HG02588 (cell line): ENCODE measurements around the gene EGLN1.

ENCODE experiments used
- ATAC-seq: cut with Tn5 transposase; IDR thresholded peaks from one replicate; pipeline ENCODE4 v1.9.1; 2021; ENCODE audit warnings: mild to moderate bottlenecking, moderate library complexity; ENCODE audit not compliant: unreplicated experiment

EGLN1 gene

DNA sequence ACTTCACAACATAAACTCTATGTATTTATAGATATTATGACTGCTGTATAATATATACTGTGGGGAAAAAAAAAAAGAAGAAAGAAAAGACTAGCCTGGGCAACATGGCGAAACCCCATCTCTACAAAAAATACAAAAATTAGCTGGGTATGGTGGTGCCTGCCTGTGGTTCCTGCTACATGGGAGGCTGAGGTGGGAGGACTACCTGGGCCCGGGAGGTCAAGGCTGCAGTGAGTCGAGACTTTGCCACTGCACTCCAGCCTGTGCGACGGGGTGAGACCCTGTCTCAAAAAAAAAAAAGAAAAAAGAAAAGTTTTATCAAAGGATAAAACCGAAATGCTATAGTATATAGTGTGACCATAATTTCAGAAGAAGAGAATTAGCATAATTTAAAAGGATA lies 87.1 kb downstream of the EGLN1 start:
- ATAC-seq = no peak

DNA sequence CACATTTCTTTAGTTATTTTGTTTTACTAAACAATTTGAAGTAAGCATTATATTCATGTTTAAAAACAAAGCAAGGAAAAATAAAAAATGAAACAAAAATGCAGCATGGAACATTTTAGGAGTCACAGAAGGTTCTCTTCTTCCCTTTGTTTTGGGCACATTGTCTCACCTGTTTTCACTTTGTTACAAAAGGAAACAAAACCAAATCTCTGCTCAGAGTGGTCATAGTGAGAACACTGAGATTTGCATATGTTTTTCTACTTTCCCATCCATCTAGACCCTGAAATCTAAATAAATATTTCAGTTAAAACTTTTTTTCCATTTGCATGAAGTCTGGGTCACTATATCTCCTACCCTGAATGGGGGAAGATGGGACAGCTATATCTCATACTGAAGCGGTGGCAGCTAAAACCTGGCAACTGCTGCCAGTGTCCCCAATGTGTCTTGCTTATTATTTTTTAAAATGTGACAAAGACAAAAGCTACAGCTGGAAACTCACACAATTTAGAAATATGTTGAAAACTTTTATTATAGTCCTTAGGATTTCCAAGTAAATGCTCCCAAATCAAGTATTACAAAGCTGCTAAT lies 87.9 kb downstream of the EGLN1 start:
- no peak for ATAC-seq

DNA sequence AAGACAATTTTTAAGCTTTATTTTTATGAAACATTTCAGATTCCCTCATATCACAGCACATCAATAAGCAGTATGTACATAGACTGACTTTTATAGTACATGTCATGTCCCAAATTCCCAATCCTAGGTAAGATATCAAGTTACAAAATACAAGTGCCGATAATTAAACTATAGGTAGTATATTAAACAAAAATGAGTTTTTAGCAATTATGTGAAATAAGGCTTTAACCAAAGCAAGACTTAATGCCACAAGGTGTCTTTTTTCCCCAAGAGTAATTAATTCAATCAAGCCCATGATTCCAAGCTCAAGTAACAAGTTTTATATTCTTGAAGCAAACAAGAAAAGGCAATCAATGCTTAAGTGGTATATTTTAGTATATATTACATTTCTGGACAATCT lies 89.3 kb downstream of the EGLN1 start:
- ATAC-seq = no peak

DNA sequence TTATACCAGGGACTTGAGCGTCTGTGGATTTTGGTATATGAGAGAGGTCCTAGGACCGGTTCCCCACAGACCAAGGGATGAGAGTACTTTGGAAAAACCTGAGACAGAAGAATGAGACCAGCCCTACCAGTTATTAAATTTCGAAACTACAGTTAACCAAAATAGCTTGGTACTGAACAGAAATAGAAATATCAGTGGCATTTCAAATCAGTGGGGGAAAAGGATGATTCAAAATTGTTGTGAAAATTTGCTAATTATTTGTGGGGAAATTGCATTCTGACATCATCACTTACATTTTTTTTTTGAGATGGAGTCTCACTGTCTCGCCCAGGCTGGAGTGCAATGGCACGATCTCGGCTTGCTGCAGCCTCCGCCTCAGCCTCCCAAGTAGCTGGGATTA lies 92.6 kb downstream of the EGLN1 start:
- no peak for ATAC-seq

DNA sequence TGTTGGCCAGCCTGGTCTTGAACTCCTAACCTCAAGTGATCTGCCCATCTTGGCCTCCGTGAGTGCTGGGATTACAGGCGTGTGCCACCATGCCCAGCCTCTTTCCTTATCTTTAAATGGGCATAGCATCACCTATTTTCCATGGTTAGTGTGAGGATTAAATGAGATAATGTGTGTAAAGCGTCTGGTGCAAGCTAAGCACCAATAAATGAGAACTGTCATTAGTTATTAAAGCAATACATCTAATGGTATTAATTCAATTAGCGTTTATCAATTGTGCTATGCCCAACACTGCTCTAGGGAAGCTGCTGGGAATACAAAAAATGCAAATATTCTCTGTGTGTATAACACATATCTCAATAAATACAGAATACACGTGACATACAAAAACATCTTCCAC lies 94.5 kb downstream of the EGLN1 start:
- ATAC-seq = no peak

DNA sequence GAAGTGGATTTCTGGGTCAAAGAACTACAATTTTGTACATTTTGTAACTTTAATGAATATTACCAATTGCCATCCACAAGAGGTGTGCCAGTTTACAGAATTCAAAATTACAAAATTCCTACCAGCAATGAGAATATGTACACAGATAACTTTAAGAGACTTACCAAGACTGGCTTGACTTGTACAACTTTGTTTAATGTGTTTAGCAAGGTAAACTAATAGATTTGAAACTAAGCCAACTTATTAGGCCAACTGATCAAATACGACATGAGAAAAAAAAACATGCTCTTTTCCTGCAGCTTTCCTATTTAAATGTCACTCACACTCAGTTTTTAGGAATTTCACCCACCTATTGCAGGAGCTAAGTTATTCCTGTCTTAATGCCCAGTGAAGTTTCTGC lies 95.8 kb downstream of the EGLN1 start:
- ATAC-seq = no peak

DNA sequence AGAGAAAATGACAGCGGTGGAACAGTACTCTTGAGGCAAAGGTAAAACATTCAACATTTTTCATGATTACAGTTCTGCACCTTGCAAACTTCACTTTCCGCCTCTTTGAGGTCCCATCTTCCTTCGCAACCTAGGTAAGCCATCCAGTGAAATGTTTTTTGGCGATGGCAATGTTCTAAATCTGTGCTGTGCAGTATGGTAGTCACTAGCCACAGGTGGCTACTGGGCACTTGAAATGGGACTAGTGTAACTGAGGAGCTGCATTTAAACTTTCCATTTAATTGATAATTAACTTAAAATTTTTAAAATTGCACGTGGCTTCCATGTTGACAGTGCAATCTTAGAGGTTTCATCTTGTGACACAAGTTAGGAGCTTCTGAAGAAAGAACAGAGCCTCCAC lies 97.4 kb downstream of the EGLN1 start:
- no peak for ATAC-seq

DNA sequence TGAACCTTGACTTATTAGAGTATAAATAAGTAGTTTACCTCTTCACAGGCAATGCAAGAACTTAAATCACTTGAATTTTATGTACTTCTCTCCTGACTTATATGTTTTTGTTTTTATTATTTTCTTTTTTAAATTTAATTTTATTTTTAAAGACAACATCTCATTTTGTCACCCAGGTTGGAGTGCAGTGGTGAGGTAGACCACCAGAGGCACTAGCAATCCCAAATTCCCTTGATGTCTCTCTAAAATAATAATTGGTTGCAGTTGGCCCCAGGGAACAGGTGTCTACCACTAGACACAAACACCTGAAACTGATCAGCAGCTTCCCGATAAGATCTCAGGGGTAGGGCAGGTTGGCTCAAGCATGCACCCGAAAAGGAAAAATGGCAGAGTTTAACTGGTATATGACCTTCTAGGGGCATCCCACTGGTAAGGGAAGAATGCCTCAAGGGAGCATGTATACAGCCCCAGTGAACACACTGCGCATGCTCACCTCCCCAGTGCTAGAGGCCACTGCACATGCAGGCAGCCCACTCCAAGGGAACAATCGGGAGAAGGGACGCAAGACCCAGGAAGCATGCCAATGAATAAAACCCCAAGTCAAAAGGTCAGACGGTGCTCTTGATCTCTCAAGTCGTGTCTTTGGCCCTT lies 99.1 kb downstream of the EGLN1 start:
- ATAC-seq = no peak

DNA sequence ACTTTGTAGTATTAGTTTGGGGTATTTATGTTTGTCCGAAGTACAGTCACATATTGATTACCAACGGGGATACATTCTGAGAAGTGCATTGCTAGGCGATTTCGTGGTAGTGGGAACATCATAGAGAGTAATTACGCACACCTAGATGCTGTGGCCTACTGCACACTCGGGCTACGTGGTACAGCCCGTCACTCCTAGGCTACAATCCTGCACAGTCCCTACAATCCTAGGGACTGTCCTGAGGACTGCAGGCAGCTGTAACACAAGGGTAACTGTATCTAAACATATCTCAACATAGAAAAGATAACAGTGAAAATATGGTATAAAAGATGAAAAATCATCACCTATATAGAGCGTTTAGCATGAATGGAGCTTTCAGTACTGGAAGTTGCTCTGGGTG lies 103.0 kb downstream of the EGLN1 start:
- ATAC-seq = no peak

DNA sequence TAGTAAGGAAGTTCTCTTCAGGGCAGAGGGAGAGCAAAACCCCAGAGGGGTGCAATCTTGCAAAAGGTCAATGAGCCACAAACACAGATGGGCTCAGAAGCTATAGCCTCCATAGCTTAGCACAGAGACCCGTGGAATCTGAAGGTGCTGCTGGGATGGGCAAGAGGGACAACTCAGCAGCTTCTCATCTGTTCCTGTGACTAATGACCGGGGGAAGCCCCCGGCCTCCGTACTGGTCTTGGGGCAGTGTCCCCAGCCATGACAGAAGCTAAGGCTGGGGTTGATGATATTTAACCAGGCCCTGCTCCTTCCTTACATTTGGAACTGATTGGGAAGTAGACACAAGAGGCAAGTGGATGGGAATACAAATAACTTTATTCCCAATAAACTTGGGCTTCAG lies 103.5 kb downstream of the EGLN1 start:
- ATAC-seq = no peak

DNA sequence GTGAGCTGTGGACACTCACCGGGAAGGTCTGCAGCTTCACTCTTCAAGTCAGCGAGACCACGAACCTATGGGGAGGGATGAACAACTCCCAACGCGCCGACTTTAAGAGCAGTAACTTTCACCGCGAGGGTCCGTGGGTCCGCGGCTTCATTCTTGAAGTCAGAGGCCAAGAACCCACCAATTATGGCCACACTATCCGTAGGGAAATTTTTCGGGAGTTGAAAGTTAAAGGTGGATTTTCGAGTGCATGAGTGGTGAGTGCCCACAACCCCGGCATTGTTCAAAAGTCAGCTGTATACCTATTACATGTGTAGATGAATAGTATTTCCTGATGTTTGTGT lies 104.1 kb downstream of the EGLN1 start:
- ATAC-seq = no peak

DNA sequence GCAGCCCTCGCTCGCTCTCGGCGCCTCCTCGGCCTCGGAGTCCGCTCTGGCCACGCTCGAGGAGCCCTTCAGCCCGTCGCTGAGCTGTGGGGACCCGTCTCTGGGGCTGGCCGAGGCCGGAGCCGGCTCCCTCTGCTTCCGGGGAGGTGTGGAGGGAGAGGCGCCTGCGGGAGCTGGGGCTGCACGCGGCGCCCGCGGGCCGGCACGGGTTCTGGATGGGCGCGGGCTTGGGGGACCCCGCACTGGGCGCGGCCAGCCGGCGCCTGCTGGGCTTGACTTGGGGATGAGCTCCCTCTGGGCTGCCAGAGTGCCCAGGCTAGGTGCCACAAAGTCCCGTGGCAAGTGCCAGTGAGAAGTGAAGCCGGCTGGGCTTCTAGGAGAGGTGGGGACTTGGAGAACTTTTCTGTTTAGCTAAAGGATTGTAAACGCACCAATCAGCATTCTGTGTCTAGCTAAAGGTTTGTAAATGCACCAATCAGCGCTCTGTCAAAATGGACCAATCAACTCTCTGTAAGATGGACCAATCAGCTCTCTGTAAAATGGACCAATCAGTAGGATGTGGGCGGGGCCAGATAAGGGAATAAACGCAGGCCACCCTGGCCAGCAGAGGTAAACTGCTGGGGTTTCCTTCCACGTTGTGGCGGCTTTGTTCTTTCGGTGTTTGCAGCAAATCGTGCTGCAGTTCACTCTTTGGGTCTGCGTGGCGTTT lies 104.6 kb downstream of the EGLN1 start:
- no peak for ATAC-seq

DNA sequence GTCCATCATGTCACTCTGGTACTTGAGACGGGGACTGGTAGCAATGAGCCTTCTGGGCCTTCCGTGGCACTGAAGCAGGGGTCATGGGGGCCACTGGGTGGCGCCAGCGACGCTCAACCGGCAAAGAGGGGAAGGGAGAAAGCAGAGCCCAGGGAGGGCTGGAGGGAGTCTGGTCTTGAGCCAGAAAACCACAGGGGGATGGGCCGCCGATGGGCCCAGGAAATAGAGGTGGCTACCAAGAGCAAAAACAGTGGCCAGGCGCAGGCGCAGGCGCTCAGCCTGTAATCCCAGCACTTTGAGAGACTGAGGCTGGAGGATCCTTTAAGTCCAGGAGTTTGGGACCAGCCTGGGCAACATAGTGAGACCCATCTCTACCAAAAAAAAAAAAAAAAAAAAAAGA lies 106.2 kb downstream of the EGLN1 start:
- ATAC-seq = peak; percentile 85
